ENCODE results near the gene RAPGEF4. TPM values are rescaled to one million over a fixed set of nuclear protein-coding genes. Genes with fewer than 3 reads are reported as not detected.
A peak's percentile ranks its signal among the peaks of the same experiment; 100 is the strongest.

Gene RAPGEF4
- total RNA-seq, 1 experiment from 2014 or later: not detected

GRCh38 chr2:172919732-172920131 lies 184.1 kb downstream of the RAPGEF4 start:
- ChIA-PET POLR2A (no interaction called here), CTCF (interaction anchor here (1.2 kb wide), 1 partner anchor 13 kb away, joined by 4 read pairs; no protein-coding TSS in a partner anchor)
- no TSS peak for BruUV-seq (replicated peaks)
- H3K4me3 Mint-ChIP-seq (ENCODE audit: unreplicated experiment): no peak overlapping the region
- intact Hi-C loops (cut with micrococcal nuclease): no loop called here
- H3K27ac Mint-ChIP-seq (ENCODE audit: low read depth, unreplicated experiment): no peak overlapping the region
- H3K36me3 Mint-ChIP-seq (ENCODE audit: insufficient read depth, unreplicated experiment): no peaks in the 10 kb centered on the region
- no peaks in the 10 kb centered on the region for H3K9me3 Mint-ChIP-seq (ENCODE audit: unreplicated experiment)
- no peak for DNase-seq (ENCODE audit: unreplicated experiment)
- TF ChIP-seq CTCF (IDR thresholded peaks at IDR 0.05; ENCODE audit: unreplicated experiment): no peak
- peaks cover 11% of the 10 kb centered on the region for H3K27me3 Mint-ChIP-seq (ENCODE audit: insufficient read depth, unreplicated experiment)
- H3K4me1 Mint-ChIP-seq (ENCODE audit: insufficient read depth, unreplicated experiment): no peaks in the 10 kb centered on the region

- H3K36me3 Mint-ChIP-seq (ENCODE audit: insufficient read depth, unreplicated experiment): no peaks in the 10 kb centered on the region
- peak; percentile 29 for DNase-seq (ENCODE audit: unreplicated experiment)
- intact Hi-C loops (cut with micrococcal nuclease): no loop called here
- H3K4me3 Mint-ChIP-seq (ENCODE audit: unreplicated experiment): no peak overlapping the region
- H3K27ac Mint-ChIP-seq (ENCODE audit: low read depth, unreplicated experiment): no peak overlapping the region
- CTCF ChIA-PET: interaction anchor here (0.7 to 5.0 kb wide), 6 partner anchors 9 to 329 kb away, joined by 4 to 34 read pairs (median 7); no protein-coding TSS in a partner anchor
- peaks cover 11% of the 10 kb centered on the region for H3K27me3 Mint-ChIP-seq (ENCODE audit: insufficient read depth, unreplicated experiment)
- no TSS peak for BruUV-seq (replicated peaks)
- H3K4me1 Mint-ChIP-seq (ENCODE audit: insufficient read depth, unreplicated experiment): no peaks in the 10 kb centered on the region
- no peak for TF ChIP-seq CTCF (IDR thresholded peaks at IDR 0.05; ENCODE audit: unreplicated experiment)
- no peaks in the 10 kb centered on the region for H3K9me3 Mint-ChIP-seq (ENCODE audit: unreplicated experiment)
- POLR2A ChIA-PET: no interaction called here
Measured at GRCh38 chr2:172921532-172922236, 186.0 kb downstream of the RAPGEF4 start.

- Mint-ChIP-seq H3K4me3 (ENCODE audit: unreplicated experiment) (no peak overlapping the region), H3K36me3 (ENCODE audit: insufficient read depth, unreplicated experiment) (no peaks in the 10 kb centered on the region), H3K4me1 (ENCODE audit: insufficient read depth, unreplicated experiment) (peaks cover under 1% of the 10 kb centered on the region), H3K27ac (ENCODE audit: low read depth, unreplicated experiment) (no peak overlapping the region), H3K9me3 (ENCODE audit: unreplicated experiment) (no peaks in the 10 kb centered on the region), H3K27me3 (ENCODE audit: insufficient read depth, unreplicated experiment) (peaks cover 11% of the 10 kb centered on the region)
- no peak for TF ChIP-seq CTCF (IDR thresholded peaks at IDR 0.05; ENCODE audit: unreplicated experiment)
- POLR2A ChIA-PET: no interaction called here
- no TSS peak for BruUV-seq (replicated peaks)
- DNase-seq (ENCODE audit: unreplicated experiment): no peak
- intact Hi-C loops (cut with micrococcal nuclease): no loop called here
- CTCF ChIA-PET: interaction anchor here (0.7 to 5.0 kb wide), 2 partner anchors 10 to 330 kb away, joined by 4 to 34 read pairs; no protein-coding TSS in a partner anchor
Measured at GRCh38 chr2:172922306-172922705, 186.7 kb downstream of the RAPGEF4 start.

- H3K4me3 Mint-ChIP-seq (ENCODE audit: unreplicated experiment): no peak overlapping the region
Measured at GRCh38 chr2:172922815-172923214, 187.2 kb downstream of the RAPGEF4 start.

More at GRCh38 chr2:172922815-172923214, 187.2 kb downstream of the RAPGEF4 start:
- no peaks in the 10 kb centered on the region for H3K36me3 Mint-ChIP-seq (ENCODE audit: insufficient read depth, unreplicated experiment)
- DNase-seq (ENCODE audit: unreplicated experiment): no peak
- H3K4me1 Mint-ChIP-seq (ENCODE audit: insufficient read depth, unreplicated experiment): peaks cover 6% of the 10 kb centered on the region
- TF ChIP-seq CTCF (IDR thresholded peaks at IDR 0.05; ENCODE audit: unreplicated experiment): no peak
- H3K9me3 Mint-ChIP-seq (ENCODE audit: unreplicated experiment): no peaks in the 10 kb centered on the region
- CTCF ChIA-PET: interaction anchor here (2.1 to 5.0 kb wide), 2 partner anchors 10 to 117 kb away, joined by 19 to 34 read pairs; no protein-coding TSS in a partner anchor
- intact Hi-C loops (cut with micrococcal nuclease): no loop called here
- POLR2A ChIA-PET: no interaction called here
- peaks cover 11% of the 10 kb centered on the region for H3K27me3 Mint-ChIP-seq (ENCODE audit: insufficient read depth, unreplicated experiment)
- no peak overlapping the region for H3K27ac Mint-ChIP-seq (ENCODE audit: low read depth, unreplicated experiment)
- BruUV-seq (replicated peaks): no TSS peak

All from MCF 10A (cell line).